ENCODE measurements around the gene ARL9.

DNA sequence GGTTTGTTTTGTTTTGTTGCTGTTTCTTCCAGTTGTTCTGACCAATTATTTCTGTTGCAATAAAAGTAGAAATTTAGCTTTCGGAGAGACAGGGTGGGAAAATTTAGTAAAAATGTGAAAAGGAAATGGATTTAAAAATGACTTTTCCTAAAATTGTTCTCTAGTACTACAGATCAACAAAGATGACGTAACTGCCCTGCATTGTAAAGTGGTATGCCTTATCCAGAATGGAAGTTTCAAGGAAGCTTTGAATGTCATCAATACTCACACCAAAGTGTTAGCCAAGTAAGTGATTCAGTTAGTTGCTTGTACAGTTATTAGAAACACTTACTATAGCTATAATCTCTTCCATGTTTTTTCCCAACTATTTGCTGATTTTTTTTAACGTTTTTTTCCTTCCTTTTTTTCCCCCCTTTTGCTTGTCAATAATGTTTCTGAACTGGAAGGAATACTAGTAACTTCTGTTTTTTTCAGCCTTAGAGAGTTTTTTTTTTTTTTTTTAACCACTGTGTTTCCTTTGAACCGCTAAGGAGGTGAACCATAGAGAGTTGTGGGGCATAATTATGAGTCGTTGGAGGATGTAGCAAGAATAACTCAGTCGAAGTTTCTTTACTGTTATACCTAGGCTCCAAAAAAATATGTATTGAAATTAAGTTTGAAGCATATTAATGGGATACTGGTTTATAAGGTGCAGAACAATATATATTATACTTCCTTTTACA is 35.9 kb upstream of the ARL9 start:
- no peak for TF ChIP-seq POLR2AphosphoS5 (IDR thresholded peaks at IDR 0.05)
- TF ChIP-seq, protein P1, sequence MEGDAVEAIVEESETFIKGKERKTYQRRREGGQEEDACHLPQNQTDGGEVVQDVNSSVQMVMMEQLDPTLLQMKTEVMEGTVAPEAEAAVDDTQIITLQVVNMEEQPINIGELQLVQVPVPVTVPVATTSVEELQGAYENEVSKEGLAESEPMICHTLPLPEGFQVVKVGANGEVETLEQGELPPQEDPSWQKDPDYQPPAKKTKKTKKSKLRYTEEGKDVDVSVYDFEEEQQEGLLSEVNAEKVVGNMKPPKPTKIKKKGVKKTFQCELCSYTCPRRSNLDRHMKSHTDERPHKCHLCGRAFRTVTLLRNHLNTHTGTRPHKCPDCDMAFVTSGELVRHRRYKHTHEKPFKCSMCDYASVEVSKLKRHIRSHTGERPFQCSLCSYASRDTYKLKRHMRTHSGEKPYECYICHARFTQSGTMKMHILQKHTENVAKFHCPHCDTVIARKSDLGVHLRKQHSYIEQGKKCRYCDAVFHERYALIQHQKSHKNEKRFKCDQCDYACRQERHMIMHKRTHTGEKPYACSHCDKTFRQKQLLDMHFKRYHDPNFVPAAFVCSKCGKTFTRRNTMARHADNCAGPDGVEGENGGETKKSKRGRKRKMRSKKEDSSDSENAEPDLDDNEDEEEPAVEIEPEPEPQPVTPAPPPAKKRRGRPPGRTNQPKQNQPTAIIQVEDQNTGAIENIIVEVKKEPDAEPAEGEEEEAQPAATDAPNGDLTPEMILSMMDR (IDR thresholded peaks at IDR 0.05 in 8 of 11, conservative IDR thresholded peaks at IDR 0.05 in 3 of 11), result no peak
- no peak for TF ChIP-seq POLR2A (IDR thresholded peaks at IDR 0.05)
